Epithelial cell of proximal tubule (primary cell): ENCODE results near the gene KDM1B. TPM values are rescaled to one million over a fixed set of nuclear protein-coding genes. Genes with fewer than 3 reads are reported as not detected.

Experiments
- DNase-seq: peaks from one replicate; pipeline ENCODE4 v3.0.0-alpha.2; 2011; ENCODE audit warnings: low read depth
- H3K4me3 ChIP-seq: 2 replicates; pipeline ENCODE4 v1.5.1; 2011; ENCODE audit warnings: low read depth, mild to moderate bottlenecking, low read length
- total RNA-seq: library from RNA; depleted of rRNA; stranded (reverse); fragments of >200 nt; gene quantifications from 2 replicates; pipeline ENCODE4 v1.2.3, GENCODE V29; 2015
- TF ChIP-seq, protein P1 (sequence below): conservative IDR thresholded peaks from 2 replicates; pipeline ENCODE4 v1.5.1; 2012; ENCODE audit warnings: low read depth, mild to moderate bottlenecking, low read length

KDM1B gene
- total RNA-seq, 1 donor from 2014 or later, result 15.7 TPM

DNA sequence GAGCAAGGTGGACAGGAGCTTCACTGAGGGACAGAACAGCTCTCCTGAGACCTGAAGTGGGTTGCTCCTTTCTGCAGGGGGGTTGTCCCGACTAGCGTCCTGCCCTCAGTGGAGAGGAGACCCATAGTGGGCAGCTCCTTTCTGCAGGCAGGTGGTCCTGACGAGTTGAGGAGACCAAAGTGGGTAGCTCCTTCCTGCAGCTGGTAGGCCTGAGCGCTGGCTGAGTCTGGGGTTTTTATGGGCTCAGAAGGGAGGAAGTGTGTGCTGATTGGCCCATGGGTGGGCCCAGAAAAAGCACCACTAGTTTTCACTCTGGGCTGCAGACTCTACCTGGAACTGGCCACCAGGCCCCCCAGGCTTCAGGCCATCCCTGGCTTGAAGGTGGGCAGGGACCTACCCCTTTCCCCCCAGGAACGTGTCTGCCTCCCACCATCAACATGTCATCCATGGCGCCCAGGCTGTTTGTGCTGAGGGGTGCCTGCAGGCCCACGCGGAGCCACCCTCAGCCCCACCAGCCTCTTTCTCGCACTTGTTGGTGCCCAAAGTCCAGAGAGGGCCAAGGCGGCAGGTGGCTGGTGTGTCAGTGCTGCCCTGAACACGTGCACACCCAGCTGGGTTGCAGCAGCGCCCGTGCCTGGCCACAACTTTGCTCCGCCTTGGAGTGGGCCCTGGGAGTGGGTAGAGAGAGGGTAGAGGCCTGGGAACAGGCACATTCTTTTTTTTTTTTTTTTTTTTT is 110.7 kb downstream of the KDM1B start:
- no peak for DNase-seq
- H3K4me3 ChIP-seq, result no peak overlapping the region
- TF ChIP-seq, protein P1, sequence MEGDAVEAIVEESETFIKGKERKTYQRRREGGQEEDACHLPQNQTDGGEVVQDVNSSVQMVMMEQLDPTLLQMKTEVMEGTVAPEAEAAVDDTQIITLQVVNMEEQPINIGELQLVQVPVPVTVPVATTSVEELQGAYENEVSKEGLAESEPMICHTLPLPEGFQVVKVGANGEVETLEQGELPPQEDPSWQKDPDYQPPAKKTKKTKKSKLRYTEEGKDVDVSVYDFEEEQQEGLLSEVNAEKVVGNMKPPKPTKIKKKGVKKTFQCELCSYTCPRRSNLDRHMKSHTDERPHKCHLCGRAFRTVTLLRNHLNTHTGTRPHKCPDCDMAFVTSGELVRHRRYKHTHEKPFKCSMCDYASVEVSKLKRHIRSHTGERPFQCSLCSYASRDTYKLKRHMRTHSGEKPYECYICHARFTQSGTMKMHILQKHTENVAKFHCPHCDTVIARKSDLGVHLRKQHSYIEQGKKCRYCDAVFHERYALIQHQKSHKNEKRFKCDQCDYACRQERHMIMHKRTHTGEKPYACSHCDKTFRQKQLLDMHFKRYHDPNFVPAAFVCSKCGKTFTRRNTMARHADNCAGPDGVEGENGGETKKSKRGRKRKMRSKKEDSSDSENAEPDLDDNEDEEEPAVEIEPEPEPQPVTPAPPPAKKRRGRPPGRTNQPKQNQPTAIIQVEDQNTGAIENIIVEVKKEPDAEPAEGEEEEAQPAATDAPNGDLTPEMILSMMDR, result no peak

DNA sequence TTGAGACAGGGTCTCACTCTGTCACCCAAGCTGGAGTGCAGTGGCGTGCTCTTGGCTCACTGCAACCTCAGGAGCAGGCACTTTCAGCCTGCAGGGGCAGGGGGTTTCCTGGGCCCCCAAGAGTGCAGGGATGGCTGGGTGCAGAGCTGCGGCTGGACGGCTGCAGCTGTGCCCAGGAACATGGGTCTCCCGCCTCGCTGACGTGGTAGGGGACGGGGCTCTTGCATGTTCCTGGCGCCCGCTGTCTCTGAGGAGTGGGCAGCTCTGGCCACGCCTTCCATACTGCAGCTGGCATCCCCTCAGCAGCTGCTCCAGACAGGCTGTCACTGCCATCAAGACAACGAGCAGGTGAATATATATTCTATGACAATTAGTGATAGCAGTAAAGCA is 111.3 kb downstream of the KDM1B start:
- no peak for DNase-seq
- no peak overlapping the region for H3K4me3 ChIP-seq
- TF ChIP-seq, protein P1, result no peak

DNA sequence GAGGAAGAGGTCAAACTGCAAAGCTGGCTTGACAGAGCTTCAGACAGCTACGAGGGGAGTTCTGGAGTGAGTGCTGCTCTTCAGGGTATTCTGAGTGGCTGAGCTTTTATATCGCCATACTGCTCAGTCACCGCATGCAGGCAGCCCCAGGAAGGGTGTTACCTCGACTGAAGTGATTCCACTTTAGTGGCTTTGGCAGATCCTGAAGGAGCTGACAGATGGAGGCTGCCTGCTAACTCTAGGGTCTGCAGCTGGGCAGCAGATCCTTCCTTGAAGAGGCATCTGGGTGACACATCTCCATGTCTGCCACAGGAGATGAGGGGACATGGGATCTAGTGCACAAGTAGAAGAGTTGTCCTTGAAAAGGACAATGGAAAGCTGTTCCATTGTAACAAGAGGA is 112.8 kb downstream of the KDM1B start:
- DNase-seq, result no peak
- TF ChIP-seq, protein P1, result no peak
- H3K4me3 ChIP-seq, result no peak overlapping the region

DNA sequence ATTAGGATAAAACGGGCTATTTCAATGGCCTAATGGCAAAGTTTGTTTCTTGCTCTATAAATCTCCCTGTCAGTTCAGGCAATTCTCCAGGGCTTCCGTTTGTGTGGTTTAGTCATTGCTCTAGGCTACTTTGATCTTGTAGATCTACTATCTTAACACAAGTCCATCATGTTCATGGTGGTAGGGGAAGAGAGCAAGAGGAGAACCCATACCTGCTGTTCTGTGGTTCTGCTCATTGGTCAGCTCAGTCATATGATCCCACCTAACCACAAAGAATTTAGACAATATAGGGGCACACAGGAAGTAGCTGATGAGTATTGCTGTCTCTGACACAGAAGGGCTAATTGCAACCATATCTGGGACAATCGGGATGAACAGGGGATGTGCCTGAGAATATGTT is 114.0 kb downstream of the KDM1B start:
- no peak for DNase-seq
- H3K4me3 ChIP-seq, result no peak overlapping the region
- TF ChIP-seq, protein P1, result no peak

DNA sequence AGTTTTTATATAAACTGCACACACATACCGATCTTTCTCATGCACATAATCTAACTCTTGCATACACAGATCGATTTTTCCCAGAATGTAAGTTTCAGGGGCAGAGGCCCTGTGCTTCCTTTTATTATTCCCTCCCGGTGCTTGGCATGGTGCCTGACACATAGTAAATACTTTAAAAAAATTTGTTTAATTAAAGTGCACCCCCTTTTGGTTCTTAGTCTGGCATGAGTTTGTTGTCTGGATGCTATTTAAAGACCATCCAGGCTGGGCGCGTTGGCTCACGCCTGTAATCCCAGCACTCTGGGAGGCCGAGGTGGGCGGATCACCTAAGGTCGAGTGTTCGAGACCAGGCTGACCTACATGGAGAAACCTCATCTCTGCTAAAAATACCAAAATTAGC is 114.5 kb downstream of the KDM1B start:
- H3K4me3 ChIP-seq, result no peak overlapping the region
- DNase-seq, result no peak
- TF ChIP-seq, protein P1, result no peak

DNA sequence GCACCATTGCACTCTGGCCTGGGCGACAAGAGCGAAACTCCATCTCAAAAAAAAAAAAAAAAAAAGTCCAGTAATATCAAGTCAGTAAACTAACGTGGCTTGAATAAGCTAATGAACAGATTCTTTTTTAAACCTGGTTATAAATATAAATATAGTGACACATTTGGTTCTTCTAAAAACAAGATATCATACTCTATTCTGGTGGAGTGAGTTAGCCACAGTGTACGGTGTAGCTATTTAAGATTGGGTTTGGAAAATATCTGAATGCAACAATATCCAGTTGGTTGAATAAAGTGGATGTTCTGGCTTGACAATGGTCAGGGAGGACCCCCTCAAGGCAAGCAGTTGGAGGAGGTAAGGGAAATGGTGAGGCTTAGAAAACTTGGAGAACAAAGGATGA is 115.0 kb downstream of the KDM1B start:
- TF ChIP-seq, protein P1, result no peak
- no peak for DNase-seq
- H3K4me3 ChIP-seq, result no peak overlapping the region

Other genes with a start within 250 kb of the KDM1B start
- gene KIF13A, start 167.8 kb upstream of the KDM1B start, total RNA-seq, result 12.5 and 15.5 TPM in 2 replicates
- 0.40 and 1.2 TPM in 2 replicates for gene NHLRC1, start 32.7 kb upstream of the KDM1B start, total RNA-seq
- 11.9 and 13.2 TPM in 2 replicates for gene TPMT, start 345 bp upstream of the KDM1B start, total RNA-seq
- 197 and 207 TPM in 2 replicates for gene DEK, start 109.1 kb downstream of the KDM1B start, total RNA-seq
- gene RNF144B, start 231.9 kb downstream of the KDM1B start, total RNA-seq, result 6.3 and 10.5 TPM in 2 replicates